ENCODE measurements around the gene ETV3L.

DNA sequence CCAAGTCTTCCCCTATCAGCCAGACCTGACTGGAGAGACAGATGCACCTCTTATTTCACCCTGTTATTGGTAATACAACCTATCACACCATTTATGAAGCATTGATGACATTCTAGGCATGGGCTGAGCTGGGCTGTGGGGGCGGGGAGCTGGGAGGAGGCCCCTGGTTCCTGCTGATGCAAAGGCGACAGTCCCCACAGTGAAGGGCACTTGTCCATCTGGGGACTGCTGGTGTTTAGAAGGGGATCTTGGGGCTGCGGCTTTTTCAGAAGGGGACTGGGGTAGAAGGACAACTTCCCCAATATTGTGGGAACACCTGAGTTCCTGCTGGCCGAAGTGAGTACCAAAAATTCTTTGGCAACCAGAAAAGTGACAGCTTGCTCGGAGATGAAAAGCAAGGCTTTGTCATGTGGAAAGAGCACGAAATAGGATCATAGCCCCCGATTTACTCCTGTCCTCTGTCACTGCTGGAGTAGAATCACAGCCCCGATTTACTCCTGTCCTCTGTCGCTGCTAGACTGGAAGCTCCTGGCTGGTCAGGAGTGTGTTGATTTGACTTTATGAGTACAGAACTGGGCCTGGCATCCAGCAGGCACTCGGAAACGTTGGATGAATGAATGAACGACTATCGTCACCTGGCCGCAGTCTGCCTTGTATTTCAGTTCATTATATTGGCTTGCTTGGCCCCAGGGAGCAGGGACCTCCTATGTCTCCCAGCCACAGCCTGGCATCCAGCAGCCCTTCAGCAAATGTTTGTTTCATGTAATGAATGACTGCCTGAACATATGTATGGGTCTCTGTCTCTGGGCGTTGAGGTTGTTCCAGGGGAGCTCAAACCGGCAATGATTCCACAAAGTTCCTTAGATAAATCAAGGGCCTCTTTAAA lies 16.5 kb upstream of the ETV3L start:
- TF ChIP-seq, protein P1, sequence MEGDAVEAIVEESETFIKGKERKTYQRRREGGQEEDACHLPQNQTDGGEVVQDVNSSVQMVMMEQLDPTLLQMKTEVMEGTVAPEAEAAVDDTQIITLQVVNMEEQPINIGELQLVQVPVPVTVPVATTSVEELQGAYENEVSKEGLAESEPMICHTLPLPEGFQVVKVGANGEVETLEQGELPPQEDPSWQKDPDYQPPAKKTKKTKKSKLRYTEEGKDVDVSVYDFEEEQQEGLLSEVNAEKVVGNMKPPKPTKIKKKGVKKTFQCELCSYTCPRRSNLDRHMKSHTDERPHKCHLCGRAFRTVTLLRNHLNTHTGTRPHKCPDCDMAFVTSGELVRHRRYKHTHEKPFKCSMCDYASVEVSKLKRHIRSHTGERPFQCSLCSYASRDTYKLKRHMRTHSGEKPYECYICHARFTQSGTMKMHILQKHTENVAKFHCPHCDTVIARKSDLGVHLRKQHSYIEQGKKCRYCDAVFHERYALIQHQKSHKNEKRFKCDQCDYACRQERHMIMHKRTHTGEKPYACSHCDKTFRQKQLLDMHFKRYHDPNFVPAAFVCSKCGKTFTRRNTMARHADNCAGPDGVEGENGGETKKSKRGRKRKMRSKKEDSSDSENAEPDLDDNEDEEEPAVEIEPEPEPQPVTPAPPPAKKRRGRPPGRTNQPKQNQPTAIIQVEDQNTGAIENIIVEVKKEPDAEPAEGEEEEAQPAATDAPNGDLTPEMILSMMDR (IDR thresholded peaks at IDR 0.05) = no peak
- TF ChIP-seq, protein P2, sequence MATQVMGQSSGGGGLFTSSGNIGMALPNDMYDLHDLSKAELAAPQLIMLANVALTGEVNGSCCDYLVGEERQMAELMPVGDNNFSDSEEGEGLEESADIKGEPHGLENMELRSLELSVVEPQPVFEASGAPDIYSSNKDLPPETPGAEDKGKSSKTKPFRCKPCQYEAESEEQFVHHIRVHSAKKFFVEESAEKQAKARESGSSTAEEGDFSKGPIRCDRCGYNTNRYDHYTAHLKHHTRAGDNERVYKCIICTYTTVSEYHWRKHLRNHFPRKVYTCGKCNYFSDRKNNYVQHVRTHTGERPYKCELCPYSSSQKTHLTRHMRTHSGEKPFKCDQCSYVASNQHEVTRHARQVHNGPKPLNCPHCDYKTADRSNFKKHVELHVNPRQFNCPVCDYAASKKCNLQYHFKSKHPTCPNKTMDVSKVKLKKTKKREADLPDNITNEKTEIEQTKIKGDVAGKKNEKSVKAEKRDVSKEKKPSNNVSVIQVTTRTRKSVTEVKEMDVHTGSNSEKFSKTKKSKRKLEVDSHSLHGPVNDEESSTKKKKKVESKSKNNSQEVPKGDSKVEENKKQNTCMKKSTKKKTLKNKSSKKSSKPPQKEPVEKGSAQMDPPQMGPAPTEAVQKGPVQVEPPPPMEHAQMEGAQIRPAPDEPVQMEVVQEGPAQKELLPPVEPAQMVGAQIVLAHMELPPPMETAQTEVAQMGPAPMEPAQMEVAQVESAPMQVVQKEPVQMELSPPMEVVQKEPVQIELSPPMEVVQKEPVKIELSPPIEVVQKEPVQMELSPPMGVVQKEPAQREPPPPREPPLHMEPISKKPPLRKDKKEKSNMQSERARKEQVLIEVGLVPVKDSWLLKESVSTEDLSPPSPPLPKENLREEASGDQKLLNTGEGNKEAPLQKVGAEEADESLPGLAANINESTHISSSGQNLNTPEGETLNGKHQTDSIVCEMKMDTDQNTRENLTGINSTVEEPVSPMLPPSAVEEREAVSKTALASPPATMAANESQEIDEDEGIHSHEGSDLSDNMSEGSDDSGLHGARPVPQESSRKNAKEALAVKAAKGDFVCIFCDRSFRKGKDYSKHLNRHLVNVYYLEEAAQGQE (IDR thresholded peaks at IDR 0.05; ENCODE audit: insufficient read depth in 1 of 2, low read depth in 2 of 2, low read length in 1 of 2) = no peak
- no peak for TF ChIP-seq SIN3A (IDR thresholded peaks at IDR 0.05; ENCODE audit: borderline replicate concordance, insufficient read depth, low read depth, low read length)
- no peak for TF ChIP-seq POLR2AphosphoS5 (IDR thresholded peaks at IDR 0.05; ENCODE audit: low read depth, low read length)
